ENCODE data around the gene IRF6. TPM values are rescaled to one million over a fixed set of nuclear protein-coding genes. Genes with fewer than 3 reads are reported as not detected.

Gene IRF6
- total and polyA plus RNA-seq, 8 donors, result 15.7 to 26.5 (median 19.3) TPM

DNA sequence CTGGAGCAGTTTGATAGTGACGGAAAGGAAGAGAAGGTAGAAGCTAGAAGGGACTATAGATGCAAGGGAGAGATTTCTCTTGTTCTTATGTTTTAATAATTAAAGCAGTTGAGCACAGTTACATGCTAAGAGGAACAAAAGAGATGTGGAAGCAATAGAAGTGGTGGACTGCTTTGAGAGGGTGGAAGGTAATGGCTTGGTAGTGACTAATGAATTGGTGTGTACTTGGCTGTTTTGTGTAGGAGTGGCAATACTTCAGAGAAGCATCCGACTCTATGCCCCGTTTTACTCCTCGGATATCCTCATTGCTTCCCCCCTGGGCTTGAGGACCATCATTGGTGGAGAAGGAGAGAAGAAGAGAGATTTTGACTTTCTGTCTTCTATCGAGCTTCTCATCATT, 34.7 kb upstream of the IRF6 start:
- no peak for TF ChIP-seq CTCF (IDR thresholded peaks at IDR 0.05)
- no peak overlapping the region for H3K27ac ChIP-seq
- no peak for DNase-seq

GRCh38 chr1:209839875-209840546, 34.1 kb upstream of the IRF6 start:
- H3K27ac ChIP-seq, result peak overlapping the region in 1 of 2 donors; percentile 31
- no peak for TF ChIP-seq CTCF (IDR thresholded peaks at IDR 0.05)
- H3K9me3 ChIP-seq, result no peaks in the 10 kb centered on the region
- no peaks in the 10 kb centered on the region for H3K27me3 ChIP-seq
- peaks cover 0 to 96% of the 10 kb centered on the region in 2 donors for H3K36me3 ChIP-seq
- H3K4me1 ChIP-seq, result peaks cover 0 to 9% of the 10 kb centered on the region in 2 donors
- H3K4me3 ChIP-seq, result no peak overlapping the region
- intact Hi-C loops (cut with DNase I), result no loop called here
- DNase-seq, result no peak
- peak; percentile 84 for ATAC-seq

More for the DNA sequence above, 34.7 kb upstream of the IRF6 start:
- Histone ChIP-seq H3K9me3 (no peaks in the 10 kb centered on the region), H3K4me1 (peaks cover 0 to 9% of the 10 kb centered on the region in 2 donors), H3K27me3 (no peaks in the 10 kb centered on the region), H3K4me3 (no peak overlapping the region), H3K36me3 (peaks cover 0 to 92% of the 10 kb centered on the region in 2 donors)
- intact Hi-C loops (cut with DNase I), result no loop called here
- ATAC-seq, result no peak

DNA sequence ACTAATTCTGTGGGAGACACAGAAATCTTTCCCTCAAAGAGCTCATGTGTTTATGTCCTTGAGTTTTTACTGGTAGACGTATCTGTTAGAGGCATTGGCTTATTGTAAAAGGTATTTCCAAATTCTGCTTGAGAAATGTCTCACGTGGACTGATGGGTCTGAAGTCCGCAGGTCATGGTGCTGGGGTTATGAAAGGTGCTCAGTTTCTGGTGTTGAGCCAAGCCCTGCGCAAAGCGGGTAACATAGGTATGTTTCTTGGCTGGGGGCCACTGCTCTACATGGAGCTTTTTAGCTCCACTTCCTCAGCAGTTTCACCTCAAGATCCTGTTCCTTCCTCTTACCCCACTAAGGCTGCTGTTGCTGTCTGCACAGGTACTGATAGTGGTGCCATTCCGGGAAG, 32.6 kb upstream of the IRF6 start:
- no peak for DNase-seq

DNA sequence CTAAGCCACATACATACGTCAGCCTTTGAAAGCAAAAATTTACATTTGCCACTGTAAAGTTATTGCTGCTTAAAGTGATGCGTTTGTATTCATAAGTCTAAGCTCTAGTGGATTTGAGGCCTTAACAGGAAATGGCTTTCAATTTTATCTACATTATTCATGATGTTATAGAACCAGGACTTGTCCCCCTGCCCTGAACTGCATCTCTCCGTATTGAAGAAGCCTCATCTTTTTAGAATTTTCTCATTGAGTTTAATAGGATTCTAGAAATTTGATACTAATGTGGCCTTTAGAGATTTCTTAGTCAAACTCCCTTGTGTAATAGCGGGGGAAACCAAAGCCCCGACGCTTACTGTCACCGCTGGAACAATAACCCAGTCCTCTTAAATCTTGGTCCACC, 31.7 kb upstream of the IRF6 start:
- intact Hi-C loops (cut with DNase I), result no loop called here
- Histone ChIP-seq H3K36me3 (peaks cover 0 to 97% of the 10 kb centered on the region in 2 donors), H3K4me3 (no peak overlapping the region), H3K9me3 (no peaks in the 10 kb centered on the region), H3K27ac (no peak overlapping the region), H3K4me1 (peaks cover 0 to 9% of the 10 kb centered on the region in 2 donors), H3K27me3 (no peaks in the 10 kb centered on the region)
- no peak for ATAC-seq
- no peak for DNase-seq
- TF ChIP-seq CTCF (IDR thresholded peaks at IDR 0.05), result no peak

More for the DNA sequence above, 32.6 kb upstream of the IRF6 start:
- ATAC-seq, result no peak
- Histone ChIP-seq H3K27me3 (no peaks in the 10 kb centered on the region), H3K9me3 (no peaks in the 10 kb centered on the region), H3K4me1 (peaks cover 0 to 9% of the 10 kb centered on the region in 2 donors), H3K36me3 (peaks cover 0 to 97% of the 10 kb centered on the region in 2 donors), H3K27ac (no peak overlapping the region), H3K4me3 (no peak overlapping the region)
- TF ChIP-seq CTCF (IDR thresholded peaks at IDR 0.05), result no peak
- intact Hi-C loops (cut with DNase I), result no loop called here

DNA sequence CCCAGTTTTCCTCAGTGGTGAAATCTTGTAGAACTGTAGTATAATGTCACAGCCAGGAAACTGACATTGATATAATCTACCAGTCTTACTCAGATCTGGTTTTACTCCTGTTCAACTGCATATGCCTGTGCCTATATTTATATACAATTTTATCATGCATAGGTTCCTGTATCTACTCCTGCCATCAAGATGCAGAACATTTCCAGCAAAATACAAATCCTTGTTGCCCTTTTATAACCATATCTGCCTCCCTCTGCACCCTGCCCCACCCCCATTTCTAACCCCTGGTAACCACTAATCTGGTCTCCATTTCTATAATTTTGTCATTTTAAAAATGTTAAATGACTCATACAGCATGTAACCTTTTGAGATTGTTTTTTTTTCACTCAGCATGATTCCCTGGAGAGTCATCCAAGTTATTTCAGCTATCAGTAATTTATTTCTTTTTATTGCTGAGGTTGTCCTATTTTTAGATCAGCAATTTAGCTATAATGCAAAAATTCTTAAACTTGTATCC, 29.9 kb upstream of the IRF6 start:
- Histone ChIP-seq H3K4me3 (no peak overlapping the region), H3K36me3 (peaks cover 0 to 97% of the 10 kb centered on the region in 2 donors), H3K9me3 (no peaks in the 10 kb centered on the region), H3K4me1 (peaks cover 0 to 9% of the 10 kb centered on the region in 2 donors), H3K27me3 (no peaks in the 10 kb centered on the region), H3K27ac (no peak overlapping the region)
- DNase-seq (no peak), ATAC-seq (no peak)
- intact Hi-C loops (cut with DNase I), result no loop called here
- no peak for TF ChIP-seq CTCF (IDR thresholded peaks at IDR 0.05)

All from left lung (tissue), 10 donors.